Parathyroid adenoma (tissue), 2 donors: Measurements from ENCODE around the gene ATP8B2.

Experiments
- H2AFZ ChIP-seq: fragments of 300-600 bp; sonication (generic); one replicate; pipeline ENCODE4 v1.7.0; 2017; ENCODE audit warnings: antibody characterized with exemption, mild to moderate bottlenecking
- H3K27ac ChIP-seq: fragments of 300-600 bp; sonication (generic); one replicate; pipeline ENCODE4 v1.7.0; 2017
- H3K27me3 ChIP-seq: fragments of 300-600 bp; sonication (generic); one replicate; pipeline ENCODE4 v1.7.0; 2017; ENCODE audit warnings: low read length; ENCODE audit not compliant: control insufficient read depth, insufficient read depth
- H3K36me3 ChIP-seq: fragments of 300-600 bp; sonication (generic); one replicate; pipeline ENCODE4 v1.7.0; 2017; ENCODE audit warnings: low read length; ENCODE audit not compliant: control insufficient read depth, insufficient read depth
- H3K4me1 ChIP-seq: fragments of 300-600 bp; sonication (generic); one replicate; pipeline ENCODE4 v1.7.0; 2017; ENCODE audit warnings: control low read depth
- H3K4me2 ChIP-seq: fragments of 300-600 bp; sonication (generic); one replicate; pipeline ENCODE4 v1.7.0; 2017; ENCODE audit warnings: low read length
- H3K4me3 ChIP-seq: fragments of 300-600 bp; sonication (generic); one replicate; pipeline ENCODE4 v1.7.0; 2017; ENCODE audit warnings: low read depth, low read length
- H3K79me2 ChIP-seq: fragments of 300-600 bp; sonication (generic); one replicate; pipeline ENCODE4 v1.7.0; 2017; ENCODE audit warnings: control low read depth
- H3K9ac ChIP-seq: fragments of 300-600 bp; sonication (generic); one replicate; pipeline ENCODE4 v1.7.0; 2017; ENCODE audit warnings: mild to moderate bottlenecking
- H3K9me3 ChIP-seq: fragments of 300-600 bp; sonication (generic); one replicate; pipeline ENCODE4 v1.7.0; 2017; ENCODE audit warnings: low read length; ENCODE audit not compliant: control insufficient read depth
- TF ChIP-seq, protein P1 (sequence below): fragments of 300-600 bp; sonication (generic); IDR thresholded peaks from one replicate; pipeline ENCODE4 v1.7.0; 2017; ENCODE audit warnings: antibody characterized with exemption, mild to moderate bottlenecking
- donor health status: primary hyperparathyroidism.

ATP8B2 gene

DNA sequence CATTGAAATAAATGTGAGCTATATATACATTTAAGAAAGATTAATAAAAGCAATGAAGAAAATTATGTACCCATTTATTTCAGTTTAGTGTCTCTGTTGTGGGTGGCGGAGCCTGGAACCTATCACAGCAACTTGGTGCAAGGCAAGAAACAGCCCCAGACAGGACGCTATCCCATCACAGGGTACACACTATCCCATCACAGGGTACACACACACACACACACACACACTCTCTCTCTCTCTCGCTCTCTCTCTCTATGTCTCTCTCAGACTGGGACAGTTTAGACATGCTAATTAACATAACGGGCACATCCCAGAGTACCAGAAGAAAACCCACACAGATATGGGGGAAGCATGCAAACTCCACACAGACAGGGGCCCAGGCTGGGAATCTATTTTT is 73.4 kb downstream of the ATP8B2 start:
- Histone ChIP-seq H3K27ac (no peak overlapping the region), H3K36me3 (no peaks in the 10 kb centered on the region), H3K4me1 (no peaks in the 10 kb centered on the region), H3K4me3 (no peak overlapping the region), H3K9me3 (no peaks in the 10 kb centered on the region), H3K27me3 (no peaks in the 10 kb centered on the region), H3K79me2 (no peaks in the 10 kb centered on the region), H3K4me2 (no peak overlapping the region), H2AFZ (no peak overlapping the region), H3K9ac (no peak overlapping the region)
- TF ChIP-seq, protein P1, sequence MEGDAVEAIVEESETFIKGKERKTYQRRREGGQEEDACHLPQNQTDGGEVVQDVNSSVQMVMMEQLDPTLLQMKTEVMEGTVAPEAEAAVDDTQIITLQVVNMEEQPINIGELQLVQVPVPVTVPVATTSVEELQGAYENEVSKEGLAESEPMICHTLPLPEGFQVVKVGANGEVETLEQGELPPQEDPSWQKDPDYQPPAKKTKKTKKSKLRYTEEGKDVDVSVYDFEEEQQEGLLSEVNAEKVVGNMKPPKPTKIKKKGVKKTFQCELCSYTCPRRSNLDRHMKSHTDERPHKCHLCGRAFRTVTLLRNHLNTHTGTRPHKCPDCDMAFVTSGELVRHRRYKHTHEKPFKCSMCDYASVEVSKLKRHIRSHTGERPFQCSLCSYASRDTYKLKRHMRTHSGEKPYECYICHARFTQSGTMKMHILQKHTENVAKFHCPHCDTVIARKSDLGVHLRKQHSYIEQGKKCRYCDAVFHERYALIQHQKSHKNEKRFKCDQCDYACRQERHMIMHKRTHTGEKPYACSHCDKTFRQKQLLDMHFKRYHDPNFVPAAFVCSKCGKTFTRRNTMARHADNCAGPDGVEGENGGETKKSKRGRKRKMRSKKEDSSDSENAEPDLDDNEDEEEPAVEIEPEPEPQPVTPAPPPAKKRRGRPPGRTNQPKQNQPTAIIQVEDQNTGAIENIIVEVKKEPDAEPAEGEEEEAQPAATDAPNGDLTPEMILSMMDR, result no peak

DNA sequence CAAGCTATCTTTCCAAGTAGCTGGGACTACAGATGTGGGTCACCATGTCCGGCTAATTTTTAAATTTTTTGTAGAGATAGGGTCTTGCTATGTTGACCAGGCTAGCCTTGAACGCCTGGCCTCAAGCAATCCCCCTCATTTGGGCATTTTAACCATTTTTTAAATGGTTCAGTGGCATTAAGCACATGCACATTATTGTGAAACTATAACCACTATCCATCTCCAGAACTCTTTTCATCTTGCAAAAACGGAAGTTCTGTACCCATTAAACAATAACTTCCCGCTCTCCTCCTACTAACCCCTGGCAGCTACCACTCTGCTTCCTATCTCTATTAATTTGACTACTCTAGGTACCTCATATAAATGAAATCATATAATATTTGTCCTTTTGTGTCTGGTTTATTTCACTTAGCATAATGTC is 75.1 kb downstream of the ATP8B2 start:
- no peaks in the 10 kb centered on the region for H3K27me3 ChIP-seq

More for the DNA sequence above, 75.1 kb downstream of the ATP8B2 start:
- Histone ChIP-seq H3K4me2 (no peak overlapping the region), H3K36me3 (no peaks in the 10 kb centered on the region), H3K9me3 (no peaks in the 10 kb centered on the region), H3K9ac (no peak overlapping the region), H2AFZ (no peak overlapping the region), H3K27ac (no peak overlapping the region), H3K4me1 (no peaks in the 10 kb centered on the region), H3K4me3 (no peak overlapping the region), H3K79me2 (no peaks in the 10 kb centered on the region)
- TF ChIP-seq, protein P1, result no peak
